NOMO-1 treated with dmso at 0.1 percent for 144 hours (cell line): ENCODE results near the gene LIPC.
"Not testable (repeated sequence)": the region's sequence is repeated elsewhere in the genome, so short reads cannot be mapped to it uniquely, and the experiment has no call there.

Source experiments
- DNase-seq: peaks from one replicate; lab custom pipeline; 2025; ENCODE audit not compliant: unreplicated experiment; lab: John Stamatoyannopoulos, UW

The LIPC gene

DNA sequence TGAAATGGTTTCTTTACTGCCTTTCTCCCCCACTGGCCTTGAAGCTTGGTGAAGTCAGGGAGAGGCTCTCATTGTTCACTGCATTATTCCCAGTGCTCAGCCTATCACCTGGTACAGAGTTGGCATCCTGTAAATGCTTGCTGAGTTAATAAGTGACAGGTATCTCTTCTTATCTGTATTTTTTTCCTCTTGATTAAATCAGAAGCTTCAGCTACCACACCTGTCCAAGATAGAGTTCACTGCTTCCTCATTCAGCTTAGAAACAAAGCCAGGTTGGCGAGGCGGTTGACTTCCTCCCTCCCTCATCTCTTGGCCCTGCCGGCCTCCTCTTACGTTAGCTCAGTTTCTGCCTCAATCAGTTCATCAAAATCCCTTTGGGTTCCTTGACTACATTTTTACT is 142.8 kb downstream of the LIPC start:
- DNase-seq = no peak

DNA sequence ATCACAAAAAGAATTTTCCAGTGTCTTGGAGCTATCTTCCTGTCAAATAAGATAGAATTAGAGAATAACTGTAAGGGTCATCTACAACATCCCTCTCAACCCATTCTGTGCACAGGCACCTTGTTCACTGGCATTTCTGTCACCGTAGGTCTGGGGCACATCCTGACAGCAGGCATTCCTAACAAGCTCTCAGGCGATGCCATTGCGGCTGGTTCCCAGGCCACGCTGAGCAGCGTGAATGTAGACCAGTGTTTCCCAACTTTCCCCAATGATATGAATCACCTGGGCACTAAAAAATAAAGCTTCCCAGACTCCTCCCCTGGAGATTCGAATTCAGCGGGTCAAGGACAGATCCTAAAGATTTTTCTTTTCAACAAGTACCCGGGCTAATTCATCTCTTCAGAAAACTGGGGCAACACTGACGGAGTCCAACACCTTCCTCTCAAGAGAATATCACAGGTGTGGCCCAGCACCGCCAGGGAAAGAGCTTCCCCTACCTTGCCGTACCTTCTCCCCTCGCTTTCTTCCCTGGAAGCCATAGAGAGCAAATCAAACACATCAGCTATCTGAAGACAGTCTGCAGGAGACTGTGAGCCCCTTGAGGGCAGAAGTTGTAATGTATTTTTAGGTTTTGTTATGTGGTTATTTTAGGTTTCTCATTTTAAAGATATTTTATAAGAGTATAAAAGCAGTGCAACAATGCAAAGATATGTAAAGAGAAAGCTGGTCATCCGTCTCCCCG is 143.4 kb downstream of the LIPC start:
- no peak for DNase-seq

DNA sequence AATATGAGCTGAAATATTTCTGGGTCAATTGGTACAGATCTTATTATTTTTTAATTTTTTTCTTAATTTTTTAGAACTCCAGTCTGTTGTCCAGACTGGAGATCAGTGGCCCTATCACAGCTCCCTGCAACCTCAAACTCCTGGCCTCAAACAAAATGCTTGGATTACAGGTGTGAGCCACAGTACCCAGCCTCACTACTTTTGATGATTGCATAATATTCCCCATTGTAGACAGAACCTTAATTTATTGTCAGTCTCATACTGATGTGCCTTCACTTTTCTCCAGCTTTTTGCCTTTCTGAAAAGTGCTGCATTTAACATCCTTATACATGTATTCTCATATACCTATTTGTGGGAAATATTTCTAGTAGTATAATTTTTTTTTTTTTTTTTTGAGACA is 144.9 kb downstream of the LIPC start:
- no peak for DNase-seq

DNA sequence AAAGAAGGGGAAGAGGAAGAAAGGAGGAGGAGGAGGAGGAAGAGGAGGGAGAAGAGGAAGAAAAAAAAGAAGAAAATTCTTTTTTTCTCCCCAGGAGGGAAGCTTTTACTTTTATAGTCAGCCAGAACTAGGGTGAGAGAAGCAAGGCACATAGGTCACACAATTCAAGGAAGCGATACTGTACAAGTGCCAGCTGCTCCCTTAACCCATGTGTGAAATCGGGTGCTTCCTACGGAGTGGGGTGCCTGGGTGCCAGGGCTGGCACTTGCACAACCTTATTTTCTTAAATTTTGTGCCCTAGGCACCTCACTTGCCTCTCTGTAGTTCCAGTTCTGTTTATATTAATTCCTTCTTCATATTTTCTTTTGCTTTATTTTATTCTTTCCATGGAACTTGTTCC is 150.4 kb downstream of the LIPC start:
- no peak for DNase-seq

DNA sequence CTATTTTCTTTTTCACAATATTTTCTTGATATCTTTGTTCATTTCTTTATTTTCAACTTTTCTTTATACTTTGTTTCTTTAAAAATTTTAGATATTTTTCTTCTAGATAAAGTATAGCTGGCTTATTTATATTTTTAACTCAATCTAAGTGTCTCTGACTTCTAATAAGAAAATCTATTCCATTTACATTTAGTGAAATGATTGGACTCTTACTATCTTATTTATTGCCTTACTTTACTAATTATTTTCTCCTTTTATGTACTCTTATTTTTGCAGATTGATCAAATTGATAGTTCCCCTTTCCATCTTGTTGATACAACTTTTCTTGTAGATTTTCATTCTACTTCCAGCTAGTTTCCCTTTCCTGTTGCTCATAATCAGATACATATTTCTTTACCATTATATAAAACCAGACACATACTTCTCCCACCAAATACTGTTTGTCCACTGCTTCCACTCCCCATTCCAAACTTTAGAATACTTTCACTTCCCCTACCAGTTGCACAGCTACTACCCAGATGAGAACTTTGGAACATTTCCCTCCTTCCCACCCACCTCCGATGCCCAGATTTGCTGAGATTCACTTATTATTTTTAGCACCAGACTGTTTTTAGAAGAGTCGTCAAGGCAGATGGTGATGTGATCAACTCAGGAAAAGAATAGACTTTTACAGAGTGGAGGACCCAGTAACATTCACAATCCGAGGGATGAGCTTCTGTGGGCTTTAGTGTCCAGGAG is 151.5 kb downstream of the LIPC start:
- no peak for DNase-seq

DNA sequence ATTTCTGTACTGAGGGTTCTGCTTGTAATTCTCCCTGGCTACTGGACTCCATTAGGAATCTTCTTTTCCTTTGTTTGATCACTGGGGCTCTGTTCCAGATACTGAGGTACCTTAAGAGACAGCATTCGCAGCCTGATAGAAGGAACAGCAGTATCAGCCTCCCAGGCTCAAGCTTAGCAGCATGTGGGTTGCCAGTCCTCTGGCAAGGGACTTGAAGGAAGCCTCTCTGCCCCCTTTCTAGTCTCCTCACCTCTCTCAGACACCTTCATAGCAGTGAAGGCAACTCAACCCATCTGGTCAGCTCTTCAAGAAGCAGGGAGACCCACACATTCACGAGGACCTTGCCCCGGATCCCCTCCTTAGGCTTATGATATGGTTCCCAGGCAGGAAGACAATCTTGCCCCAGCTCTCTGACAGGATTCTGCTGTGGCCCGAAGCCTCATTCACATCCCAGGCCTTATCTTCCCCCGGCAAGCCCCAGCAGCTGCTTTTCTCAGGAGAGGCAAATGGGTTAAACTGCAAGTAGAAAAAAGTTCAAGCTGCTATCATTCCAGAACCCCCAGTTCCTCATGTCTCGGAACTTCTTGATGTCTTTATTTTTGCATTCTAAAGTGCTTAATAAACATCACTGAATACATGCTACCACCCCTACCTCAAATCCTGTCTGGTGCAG is 153.1 kb downstream of the LIPC start:
- no peak for DNase-seq

DNA sequence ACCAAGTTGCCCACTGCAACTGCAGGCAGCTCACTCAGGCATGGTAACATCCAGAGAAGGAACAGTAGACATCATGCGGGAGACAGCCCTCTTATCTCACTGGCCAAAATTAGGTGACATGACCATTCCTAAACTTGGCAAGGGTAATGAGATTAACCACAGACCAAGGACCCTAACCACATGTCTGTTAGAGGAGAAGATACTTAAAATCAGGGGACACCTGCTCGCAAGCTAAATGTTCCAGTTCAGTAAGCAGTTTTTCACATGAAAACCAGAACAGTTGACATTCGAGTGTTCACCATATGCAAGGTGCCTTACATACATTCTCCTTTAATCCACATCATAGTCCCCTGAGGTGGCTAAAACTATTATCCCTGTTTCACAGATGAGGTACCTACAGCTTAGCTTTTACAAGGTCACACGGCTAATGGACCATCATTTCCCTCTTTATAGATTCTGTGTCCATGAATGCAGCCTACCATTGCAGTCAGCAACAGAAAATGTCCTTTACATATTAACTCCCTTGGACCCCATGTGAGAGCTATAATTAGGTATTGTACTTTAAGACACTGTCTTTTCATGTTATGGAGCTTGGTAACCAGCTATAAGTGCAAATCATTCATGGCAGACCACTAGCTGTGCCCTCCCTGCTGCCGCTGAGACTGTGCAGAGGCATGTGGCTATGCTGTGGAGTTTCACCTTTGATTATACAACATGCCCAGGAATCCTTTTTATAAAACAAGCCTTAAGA is 154.1 kb downstream of the LIPC start:
- no peak for DNase-seq

DNA sequence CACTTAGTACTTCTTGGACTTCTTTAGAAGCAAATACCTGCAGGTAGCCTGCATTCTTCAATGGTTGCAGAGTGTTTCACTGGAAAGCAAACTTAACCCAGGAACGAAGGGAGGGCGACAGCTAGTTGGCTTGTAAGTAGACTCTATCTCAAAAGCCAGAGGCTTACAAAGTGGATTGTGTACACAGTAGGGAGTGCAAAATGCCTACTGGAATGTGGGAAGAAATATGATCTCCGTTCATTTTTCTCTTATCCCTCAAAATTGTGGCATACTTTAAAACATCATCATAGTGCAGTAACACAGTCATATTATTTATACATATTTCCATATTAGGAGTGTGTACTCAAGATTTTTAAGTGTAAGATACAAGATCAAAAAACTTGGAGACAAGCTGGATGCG is 155.7 kb downstream of the LIPC start:
- no peak for DNase-seq

DNA sequence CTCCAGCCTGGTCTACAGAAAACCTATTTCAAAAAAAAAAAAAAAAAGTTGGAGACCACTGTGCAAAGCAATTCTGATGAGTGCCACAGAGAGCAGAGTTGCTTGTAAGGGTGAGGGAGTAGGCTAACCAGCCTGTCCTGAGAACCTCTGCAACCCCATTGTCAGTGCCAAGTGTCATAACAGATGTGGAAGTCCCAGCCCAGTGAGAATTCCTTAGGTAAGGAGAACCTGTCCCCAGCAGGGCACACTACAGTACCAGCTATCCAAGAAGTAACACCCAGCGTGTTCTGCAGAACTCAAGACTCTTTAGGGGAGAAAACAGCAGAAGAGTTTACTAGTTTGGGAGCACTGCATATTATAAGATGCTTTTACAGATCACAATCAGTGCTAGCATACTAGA is 156.3 kb downstream of the LIPC start:
- DNase-seq = no peak

DNA sequence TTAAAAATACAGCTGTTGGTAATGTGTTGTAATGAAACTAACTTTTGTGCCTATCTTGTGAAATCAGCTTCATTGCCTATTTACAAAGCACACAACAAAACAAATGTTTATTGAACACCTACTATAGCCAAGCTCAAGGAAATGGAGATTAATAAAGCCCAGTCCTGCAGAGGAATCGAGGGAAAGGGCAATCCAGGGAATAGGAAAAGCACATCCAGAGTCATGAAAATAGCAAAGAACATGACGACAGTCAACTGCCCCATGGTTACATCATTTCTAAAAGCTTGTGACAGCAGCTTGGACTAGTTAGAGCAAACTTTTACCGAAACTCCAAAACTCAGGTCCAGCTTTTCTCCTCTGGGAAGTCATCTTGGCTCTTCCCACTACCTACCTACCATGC is 157.3 kb downstream of the LIPC start:
- DNase-seq = no peak

DNA sequence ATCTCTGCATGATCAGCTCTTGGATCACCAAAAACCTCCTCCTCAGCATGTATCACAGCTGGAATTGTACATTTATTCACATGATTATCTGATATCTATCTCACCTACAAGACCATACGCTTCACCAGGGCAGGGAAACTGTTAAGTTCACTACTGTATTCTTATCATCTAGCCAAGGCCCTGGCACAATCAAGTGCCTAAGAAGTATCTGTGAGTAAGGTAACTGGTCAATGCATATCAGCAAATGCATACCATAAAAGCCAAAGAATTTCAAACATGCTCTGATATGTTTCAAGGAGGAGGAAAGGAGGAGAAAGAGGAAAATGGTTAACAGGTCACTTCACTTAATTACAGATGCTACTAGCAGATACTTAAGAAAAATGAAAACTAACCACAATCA is 158.4 kb downstream of the LIPC start:
- no peak for DNase-seq

DNA sequence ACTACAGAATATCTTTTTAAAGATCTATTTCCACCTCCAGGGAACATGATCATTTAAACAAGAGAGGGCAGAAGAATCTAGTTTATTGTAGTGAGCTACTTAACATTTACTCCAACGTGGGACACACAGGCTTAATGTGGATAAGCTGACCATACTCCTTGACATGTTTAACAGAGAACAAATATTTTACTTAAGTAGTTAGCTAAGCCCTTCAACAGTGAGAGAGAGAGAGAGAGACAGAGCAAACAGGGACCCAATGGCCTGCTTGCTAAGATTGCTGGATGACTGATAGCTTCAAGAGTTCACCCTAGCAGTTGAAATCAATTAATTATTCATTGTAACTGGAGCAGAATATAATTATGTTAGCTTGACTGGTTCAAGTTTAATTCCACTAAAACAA is 159.1 kb downstream of the LIPC start:
- no peak for DNase-seq

DNA sequence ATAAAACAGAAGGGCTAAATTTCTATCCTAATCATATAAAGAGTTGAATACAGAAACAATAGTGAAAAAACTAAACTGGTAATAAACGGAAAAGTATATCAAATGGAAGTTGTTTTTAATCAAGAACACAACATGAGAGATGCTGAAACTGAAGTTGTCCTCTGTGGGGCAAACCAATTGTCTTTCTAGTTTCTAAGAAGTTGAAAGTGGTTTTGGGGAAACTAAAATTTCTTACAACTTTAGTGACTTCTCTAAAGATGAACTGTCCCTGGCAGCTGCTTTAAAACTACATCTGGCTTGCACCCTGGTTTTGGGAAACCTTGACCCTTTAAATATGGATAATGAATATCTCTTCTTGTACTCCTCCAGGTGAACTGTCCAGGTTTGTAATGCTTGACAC is 162.1 kb downstream of the LIPC start:
- DNase-seq = no peak

DNA sequence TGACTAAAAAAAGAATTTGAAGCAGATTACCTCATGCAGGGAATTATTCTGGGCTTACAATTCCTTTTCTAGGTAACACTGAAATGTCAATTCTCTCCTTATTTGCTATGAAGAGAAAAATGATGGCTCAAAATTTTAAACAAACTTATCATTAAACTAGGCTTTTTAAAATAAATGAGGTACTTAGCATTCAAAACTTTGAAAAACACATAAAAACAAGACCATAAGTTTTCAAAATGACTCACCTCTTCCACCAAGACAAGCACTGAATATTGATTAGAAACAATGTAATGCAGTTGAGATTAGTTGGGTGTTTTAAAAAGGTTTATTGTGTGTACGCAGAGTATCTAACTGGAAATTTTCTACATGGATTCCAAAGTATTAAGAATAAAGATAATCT is 163.1 kb downstream of the LIPC start:
- no peak for DNase-seq

DNA sequence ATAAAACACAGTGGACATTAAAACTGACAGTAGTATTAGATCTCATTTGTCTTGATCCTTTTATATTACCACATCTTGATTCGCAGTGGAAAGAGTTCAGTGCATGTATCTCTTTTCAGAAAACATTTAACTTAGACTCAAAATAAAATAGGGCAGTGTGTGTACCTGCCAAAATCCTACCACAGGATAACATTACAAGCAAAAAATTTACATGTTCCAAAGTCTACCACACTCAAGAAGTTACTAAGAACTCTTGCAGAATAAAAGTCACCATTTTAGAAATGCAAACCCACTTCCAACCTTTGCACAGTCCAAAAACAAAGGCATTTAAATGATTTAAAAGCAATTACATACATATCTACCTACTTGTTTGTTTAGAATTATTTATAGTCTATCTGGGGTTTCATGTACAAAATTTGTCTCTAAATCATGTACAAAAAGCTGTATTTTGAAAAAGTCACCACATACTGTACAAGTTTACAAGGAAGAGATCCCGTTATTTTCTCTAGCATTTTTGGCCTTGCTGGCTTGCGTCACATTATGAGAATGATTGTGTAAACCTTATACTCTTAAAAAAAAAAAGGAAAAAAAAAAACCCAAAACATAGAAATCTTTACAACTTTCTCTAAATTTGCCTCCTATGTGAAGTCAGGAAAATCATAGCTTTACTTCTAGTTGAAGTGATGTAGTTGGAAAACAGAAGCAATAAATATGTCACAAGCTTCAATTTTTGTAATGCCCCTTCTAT is 163.9 kb downstream of the LIPC start:
- DNase-seq = no peak

DNA sequence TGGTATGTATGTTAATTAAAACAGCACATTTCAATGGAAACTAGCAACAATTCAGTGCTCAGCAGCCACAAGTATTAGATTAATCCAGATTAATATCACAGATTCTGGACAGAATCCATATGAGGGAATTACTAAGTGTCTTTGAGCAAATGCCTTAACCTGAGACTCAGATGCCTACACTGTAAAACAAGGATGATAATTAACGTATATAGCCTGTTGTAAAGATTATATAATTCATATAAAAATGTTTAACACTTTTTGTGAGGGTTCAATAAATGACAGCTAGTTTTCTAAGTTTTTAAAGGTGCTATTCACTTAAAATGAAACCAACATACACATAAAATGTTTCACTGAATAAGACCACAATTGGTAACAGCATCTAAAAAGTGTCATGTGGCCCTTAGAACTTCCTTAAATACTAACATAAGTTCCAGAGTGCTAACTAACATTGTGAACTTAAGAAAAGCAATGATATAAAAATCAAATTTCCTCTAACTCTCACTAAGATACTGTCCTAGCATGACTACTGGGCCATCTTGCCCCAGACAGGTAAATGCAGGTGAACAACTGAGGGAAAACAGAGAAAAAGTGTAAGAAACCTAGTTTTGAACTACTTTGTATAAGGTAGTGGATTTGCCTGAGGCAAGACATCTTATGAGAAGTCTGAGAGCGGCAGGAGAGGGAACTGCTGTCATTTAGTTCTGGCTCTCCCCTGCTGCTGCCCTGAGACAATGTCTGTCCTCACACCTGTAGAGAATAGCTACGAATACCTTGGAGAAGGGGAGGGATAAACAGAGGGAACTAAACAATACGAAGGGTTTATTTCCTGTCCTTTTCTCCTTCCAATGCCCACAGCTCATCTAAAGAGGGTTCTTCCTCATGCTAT is 166.4 kb downstream of the LIPC start:
- DNase-seq = no peak

DNA sequence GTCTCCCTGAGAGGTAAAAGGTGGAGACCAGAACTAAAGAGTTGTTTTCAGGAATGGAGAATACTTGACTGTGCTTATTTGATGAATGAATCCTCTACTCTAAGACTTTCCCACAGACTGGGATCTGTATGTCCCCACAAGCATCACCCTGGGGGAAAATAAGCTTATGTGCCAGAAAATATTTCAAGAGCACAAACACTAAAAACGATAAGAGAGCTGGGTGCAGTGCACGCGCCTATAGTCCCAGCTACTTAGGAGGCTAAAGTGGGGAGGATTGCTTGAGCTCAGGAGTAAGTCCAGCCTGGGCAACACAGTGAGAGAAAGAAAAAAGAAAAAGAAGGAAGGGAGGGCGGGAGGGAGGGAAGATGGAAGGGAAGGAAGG is 167.0 kb downstream of the LIPC start:
- no peak for DNase-seq

DNA sequence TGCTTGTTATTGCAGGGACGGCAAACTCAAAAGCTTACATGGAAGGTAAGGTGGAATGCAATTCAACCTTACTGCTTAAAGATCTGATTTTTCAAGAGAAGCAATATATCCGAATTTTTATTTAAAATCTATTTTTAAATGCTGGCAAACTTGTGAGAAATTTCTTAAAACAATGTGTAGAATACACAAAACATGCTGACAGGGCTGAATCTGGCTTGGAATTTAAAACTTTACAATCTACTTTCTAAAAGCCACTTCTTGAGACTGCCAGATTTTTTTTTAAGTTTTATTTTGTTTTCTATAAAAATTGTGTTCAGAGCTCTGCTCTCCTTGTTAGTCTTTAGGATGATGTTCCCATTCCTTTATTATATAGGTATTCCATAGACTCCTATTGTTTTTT is 171.0 kb downstream of the LIPC start:
- DNase-seq = no peak

DNA sequence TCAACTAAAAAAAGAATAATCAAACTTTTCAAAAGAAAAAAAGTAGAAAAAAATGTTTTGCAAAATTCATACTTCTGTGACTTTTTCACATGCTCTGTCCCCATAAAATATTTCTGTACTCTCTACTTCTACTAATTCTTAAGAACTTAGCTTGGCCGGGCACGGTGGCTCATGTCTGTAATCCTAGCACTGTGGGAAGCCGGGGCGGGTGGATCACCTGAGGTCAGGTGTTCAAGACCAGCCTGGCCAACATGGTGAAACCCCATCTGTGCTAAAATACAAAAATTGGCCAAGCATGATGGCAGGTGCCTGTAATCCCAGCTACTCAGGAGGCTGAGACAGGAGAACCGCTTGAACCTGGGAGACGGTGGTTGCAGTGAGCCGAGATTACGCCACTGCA is 172.1 kb downstream of the LIPC start:
- not testable (repeated sequence) for DNase-seq

DNA sequence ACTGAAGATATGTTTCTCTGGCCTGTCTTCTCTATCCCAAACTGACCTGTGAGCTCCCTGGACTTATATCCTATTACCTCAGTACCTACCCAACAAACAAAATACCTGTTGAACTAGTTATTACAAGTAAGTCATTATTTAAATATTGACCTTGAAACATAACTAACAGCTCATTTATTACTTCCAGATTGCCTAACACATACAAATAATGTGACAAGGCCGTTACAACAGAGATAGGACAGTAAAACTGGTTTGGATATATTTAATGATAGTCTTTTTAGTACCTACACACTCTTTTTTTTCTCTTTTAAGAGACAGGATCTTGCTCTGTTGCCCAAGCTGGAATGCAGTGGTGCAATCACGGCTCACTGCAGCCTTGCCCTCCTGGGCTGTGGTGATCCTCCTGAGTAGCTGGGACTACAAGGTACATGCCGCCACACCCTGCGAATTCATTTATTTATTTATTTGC is 172.7 kb downstream of the LIPC start:
- DNase-seq = no peak
